ENCODE measurements around the gene SLC6A9. TPM values are rescaled to one million over a fixed set of nuclear protein-coding genes. Genes with fewer than 3 reads are reported as not detected.

Gene SLC6A9
- total RNA-seq (10 to 100 TPM in 1 of 2 donors, 1 to 10 TPM in 1; 1.0 to 47.7 TPM), polyA plus RNA-seq (1 to 10 TPM in 1 of 2 donors, under 1 TPM in 1; 0.57 to 6.1 TPM)

DNA sequence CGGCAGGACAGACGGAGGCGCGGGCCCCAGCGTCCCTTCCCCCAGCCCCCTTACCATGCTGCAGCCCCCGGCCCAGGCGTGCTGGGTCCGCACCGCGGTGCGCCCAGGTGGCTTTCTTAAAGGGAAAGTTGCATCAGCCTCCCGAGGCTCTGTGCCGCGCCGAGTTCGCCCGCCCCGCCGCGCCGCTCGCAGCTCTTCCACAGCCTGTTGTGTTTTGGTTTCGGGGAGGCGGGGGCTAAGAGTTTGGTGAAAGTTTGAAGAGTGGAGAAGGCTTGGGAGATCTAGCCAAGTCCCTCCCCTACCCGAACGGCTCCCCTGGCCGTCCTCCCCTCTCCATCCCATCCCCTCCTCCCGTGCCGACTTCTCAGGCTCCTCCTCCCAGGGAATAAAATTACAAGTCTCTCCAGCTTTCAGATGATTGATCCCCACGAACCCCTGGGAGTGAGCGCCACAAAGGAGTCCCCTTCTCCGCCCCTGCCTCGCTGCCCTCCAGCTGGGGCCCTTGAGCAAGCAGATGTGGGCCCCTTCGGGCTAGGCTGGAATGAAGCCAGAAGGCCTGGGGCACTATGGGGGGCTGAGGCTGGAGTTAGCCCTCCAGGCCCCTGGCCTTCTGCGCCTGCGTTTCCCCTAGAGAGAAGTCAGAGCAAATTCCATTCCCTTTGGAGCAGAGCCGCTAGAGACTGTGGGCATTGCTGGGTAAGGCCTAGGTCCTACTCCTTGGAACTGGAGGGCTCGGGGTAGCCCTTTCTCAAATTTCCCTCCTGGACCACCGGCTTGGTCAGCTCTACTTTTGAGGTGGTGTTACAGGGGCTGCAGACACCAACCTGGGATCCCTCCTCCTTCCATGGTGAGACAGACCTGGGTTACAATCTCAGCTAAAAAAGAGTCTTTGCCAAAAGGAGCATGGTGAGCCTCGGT, at the start of gene SLC6A9:
TSS of gene SLC6A9 (minus strand) at position 211 of the 918 bp plus-strand sequence. CDS start 7,185 bp downstream, outside the sequence.
- TF ChIP-seq HNF4G (IDR thresholded peaks at IDR 0.05) = no peak
- no peak for TF ChIP-seq CTCF (IDR thresholded peaks at IDR 0.05; ENCODE audit: low read depth, low read length, missing input control)
- peak in 1 of 2 donors; percentile 5 for TF ChIP-seq RAD21 (IDR thresholded peaks at IDR 0.05)
- Histone ChIP-seq H3K4me1 (ENCODE audit: control insufficient read depth in 4 of 4, insufficient read depth in 4 of 4, low read length in 3 of 4) (peaks cover 3 to 32% (median 10%) of the 10 kb centered on the region in 4 donors), H3K9me3 (ENCODE audit: control insufficient read depth in 4 of 4, low read length in 3 of 4) (no peaks in the 10 kb centered on the region), H3K27me3 (ENCODE audit: control insufficient read depth in 4 of 4, insufficient read depth in 4 of 4, low read length in 3 of 4) (no peaks in the 10 kb centered on the region), H3K36me3 (ENCODE audit: control insufficient read depth in 4 of 4, insufficient read depth in 3 of 4, low read depth in 1 of 4, low read length in 3 of 4) (no peaks in the 10 kb centered on the region), H3K9ac (ENCODE audit: low read depth in 1 of 2, low read length in 2 of 2) (no peak within 1 kb of the TSS), H3K4me3 (ENCODE audit: low read depth in 1 of 3, low read length in 3 of 3) (peak within 1 kb of the TSS; percentile 35 to 73 (median 72)), H3K27ac (ENCODE audit: low read depth in 1 of 2, low read length in 2 of 2) (peak within 1 kb of the TSS; percentile 51 to 72)
- WGBS = 20% methylated on average over 40 of the region's 40 CpGs
- peak; percentile 69 for DNase-seq (ENCODE audit: low spot score)

DNA sequence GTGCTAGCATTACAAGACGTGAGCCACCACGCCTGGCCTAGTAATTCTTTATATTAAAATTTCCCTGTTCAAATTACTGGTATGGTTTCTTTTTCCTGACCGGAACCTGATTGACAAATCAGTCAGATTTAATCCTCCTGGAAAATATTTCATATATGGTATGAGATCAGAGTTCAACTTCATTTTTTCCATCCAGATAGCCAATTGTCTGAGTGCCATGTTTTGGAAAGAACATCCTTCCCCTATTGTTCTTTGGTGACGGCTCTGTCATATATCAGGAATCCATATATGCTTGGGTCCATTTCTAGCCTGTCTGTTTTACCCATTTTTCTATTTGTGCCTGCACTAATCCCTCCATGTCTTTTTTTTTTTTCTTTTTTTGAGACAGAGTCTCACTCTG, 48.3 kb upstream of the SLC6A9 start:
- H3K27me3 ChIP-seq (ENCODE audit: control insufficient read depth in 4 of 4, insufficient read depth in 4 of 4, low read length in 3 of 4) = no peaks in the 10 kb centered on the region
- H3K9ac ChIP-seq (ENCODE audit: low read depth in 1 of 2, low read length in 2 of 2) = no peak overlapping the region
- no peak for DNase-seq (ENCODE audit: low spot score)
- H3K4me3 ChIP-seq (ENCODE audit: low read depth in 1 of 3, low read length in 3 of 3) = no peak overlapping the region
- no peak overlapping the region for H3K27ac ChIP-seq (ENCODE audit: low read depth in 1 of 2, low read length in 2 of 2)
- TF ChIP-seq NR2F2 (IDR thresholded peaks at IDR 0.05) (no peak), SP1 (IDR thresholded peaks at IDR 0.05) (no peak), GABPA (IDR thresholded peaks at IDR 0.05 in 1 of 2, conservative IDR thresholded peaks at IDR 0.05 in 1 of 2) (no peak), FOXA1 (IDR thresholded peaks at IDR 0.05) (no peak)
- TF ChIP-seq, protein P1, sequence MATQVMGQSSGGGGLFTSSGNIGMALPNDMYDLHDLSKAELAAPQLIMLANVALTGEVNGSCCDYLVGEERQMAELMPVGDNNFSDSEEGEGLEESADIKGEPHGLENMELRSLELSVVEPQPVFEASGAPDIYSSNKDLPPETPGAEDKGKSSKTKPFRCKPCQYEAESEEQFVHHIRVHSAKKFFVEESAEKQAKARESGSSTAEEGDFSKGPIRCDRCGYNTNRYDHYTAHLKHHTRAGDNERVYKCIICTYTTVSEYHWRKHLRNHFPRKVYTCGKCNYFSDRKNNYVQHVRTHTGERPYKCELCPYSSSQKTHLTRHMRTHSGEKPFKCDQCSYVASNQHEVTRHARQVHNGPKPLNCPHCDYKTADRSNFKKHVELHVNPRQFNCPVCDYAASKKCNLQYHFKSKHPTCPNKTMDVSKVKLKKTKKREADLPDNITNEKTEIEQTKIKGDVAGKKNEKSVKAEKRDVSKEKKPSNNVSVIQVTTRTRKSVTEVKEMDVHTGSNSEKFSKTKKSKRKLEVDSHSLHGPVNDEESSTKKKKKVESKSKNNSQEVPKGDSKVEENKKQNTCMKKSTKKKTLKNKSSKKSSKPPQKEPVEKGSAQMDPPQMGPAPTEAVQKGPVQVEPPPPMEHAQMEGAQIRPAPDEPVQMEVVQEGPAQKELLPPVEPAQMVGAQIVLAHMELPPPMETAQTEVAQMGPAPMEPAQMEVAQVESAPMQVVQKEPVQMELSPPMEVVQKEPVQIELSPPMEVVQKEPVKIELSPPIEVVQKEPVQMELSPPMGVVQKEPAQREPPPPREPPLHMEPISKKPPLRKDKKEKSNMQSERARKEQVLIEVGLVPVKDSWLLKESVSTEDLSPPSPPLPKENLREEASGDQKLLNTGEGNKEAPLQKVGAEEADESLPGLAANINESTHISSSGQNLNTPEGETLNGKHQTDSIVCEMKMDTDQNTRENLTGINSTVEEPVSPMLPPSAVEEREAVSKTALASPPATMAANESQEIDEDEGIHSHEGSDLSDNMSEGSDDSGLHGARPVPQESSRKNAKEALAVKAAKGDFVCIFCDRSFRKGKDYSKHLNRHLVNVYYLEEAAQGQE (IDR thresholded peaks at IDR 0.05) = no peak
- H3K36me3 ChIP-seq (ENCODE audit: control insufficient read depth in 4 of 4, insufficient read depth in 3 of 4, low read depth in 1 of 4, low read length in 3 of 4) = no peaks in the 10 kb centered on the region
- H3K4me1 ChIP-seq (ENCODE audit: control insufficient read depth in 4 of 4, insufficient read depth in 4 of 4, low read length in 3 of 4) = no peaks in the 10 kb centered on the region
- no peaks in the 10 kb centered on the region for H3K9me3 ChIP-seq (ENCODE audit: control insufficient read depth in 4 of 4, low read length in 3 of 4)
- WGBS = 98% methylated on average over 4 of the region's 4 CpGs

- no peaks in the 10 kb centered on the region for H3K4me1 ChIP-seq (ENCODE audit: control insufficient read depth in 4 of 4, insufficient read depth in 4 of 4, low read length in 3 of 4)
- DNase-seq (ENCODE audit: low spot score) = no peak
- no peaks in the 10 kb centered on the region for H3K9me3 ChIP-seq (ENCODE audit: control insufficient read depth in 4 of 4, low read length in 3 of 4)
- WGBS = 64% methylated on average over 2 of the region's 2 CpGs
- H3K36me3 ChIP-seq (ENCODE audit: control insufficient read depth in 4 of 4, insufficient read depth in 3 of 4, low read depth in 1 of 4, low read length in 3 of 4) = no peaks in the 10 kb centered on the region
- H3K4me3 ChIP-seq (ENCODE audit: low read depth in 1 of 3, low read length in 3 of 3) = no peak overlapping the region
- no peak overlapping the region for H3K9ac ChIP-seq (ENCODE audit: low read depth in 1 of 2, low read length in 2 of 2)
- H3K27ac ChIP-seq (ENCODE audit: low read depth in 1 of 2, low read length in 2 of 2) = no peak overlapping the region
- H3K27me3 ChIP-seq (ENCODE audit: control insufficient read depth in 4 of 4, insufficient read depth in 4 of 4, low read length in 3 of 4) = no peaks in the 10 kb centered on the region
- no peak for TF ChIP-seq HNF4A (conservative IDR thresholded peaks at IDR 0.05)
- no peak for TF ChIP-seq TAF1 (conservative IDR thresholded peaks at IDR 0.05)
- no peak for TF ChIP-seq HNF4G (IDR thresholded peaks at IDR 0.05)
- no peak for TF ChIP-seq YY1 (IDR thresholded peaks at IDR 0.05)
- no peak for TF ChIP-seq FOXA1 (IDR thresholded peaks at IDR 0.05)
- no peak for TF ChIP-seq FOXA2 (IDR thresholded peaks at IDR 0.05)
- TF ChIP-seq RXRA (IDR thresholded peaks at IDR 0.05) = no peak
- TF ChIP-seq EGR1 (IDR thresholded peaks at IDR 0.05; ENCODE audit: low read depth in 2 of 2) = no peak
- TF ChIP-seq, protein P2, sequence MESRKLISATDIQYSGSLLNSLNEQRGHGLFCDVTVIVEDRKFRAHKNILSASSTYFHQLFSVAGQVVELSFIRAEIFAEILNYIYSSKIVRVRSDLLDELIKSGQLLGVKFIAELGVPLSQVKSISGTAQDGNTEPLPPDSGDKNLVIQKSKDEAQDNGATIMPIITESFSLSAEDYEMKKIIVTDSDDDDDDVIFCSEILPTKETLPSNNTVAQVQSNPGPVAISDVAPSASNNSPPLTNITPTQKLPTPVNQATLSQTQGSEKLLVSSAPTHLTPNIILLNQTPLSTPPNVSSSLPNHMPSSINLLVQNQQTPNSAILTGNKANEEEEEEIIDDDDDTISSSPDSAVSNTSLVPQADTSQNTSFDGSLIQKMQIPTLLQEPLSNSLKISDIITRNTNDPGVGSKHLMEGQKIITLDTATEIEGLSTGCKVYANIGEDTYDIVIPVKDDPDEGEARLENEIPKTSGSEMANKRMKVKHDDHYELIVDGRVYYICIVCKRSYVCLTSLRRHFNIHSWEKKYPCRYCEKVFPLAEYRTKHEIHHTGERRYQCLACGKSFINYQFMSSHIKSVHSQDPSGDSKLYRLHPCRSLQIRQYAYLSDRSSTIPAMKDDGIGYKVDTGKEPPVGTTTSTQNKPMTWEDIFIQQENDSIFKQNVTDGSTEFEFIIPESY (IDR thresholded peaks at IDR 0.05) = no peak
- no peak for TF ChIP-seq MAX (IDR thresholded peaks at IDR 0.05)
- TF ChIP-seq NR2F2 (IDR thresholded peaks at IDR 0.05) = no peak
- TF ChIP-seq ATF3 (IDR thresholded peaks at IDR 0.05) = no peak
- no peak for TF ChIP-seq GABPA (IDR thresholded peaks at IDR 0.05 in 1 of 2, conservative IDR thresholded peaks at IDR 0.05 in 1 of 2)
These were observed 46.8 kb upstream of the SLC6A9 start for GRCh38 chr1:44078104-44078503.

Data from liver (tissue), 9 donors.